ENCODE measurements around the gene PIP4K2A. TPM values are rescaled to one million over a fixed set of nuclear protein-coding genes. Genes with fewer than 3 reads are reported as not detected.

PIP4K2A gene
- total and polyA plus RNA-seq, 2 experiments from 2014 or later = 39.9 to 40.1 TPM

GRCh38 chr10:22740180-22740579 lies 25.8 kb upstream of the PIP4K2A start (continued):
- TF ChIP-seq ZNF462 (CRISPR knock-in tag; IDR thresholded peaks at IDR 0.05) (no peak), ZNF114 (CRISPR knock-in tag; IDR thresholded peaks at IDR 0.05) (no peak)

DNA sequence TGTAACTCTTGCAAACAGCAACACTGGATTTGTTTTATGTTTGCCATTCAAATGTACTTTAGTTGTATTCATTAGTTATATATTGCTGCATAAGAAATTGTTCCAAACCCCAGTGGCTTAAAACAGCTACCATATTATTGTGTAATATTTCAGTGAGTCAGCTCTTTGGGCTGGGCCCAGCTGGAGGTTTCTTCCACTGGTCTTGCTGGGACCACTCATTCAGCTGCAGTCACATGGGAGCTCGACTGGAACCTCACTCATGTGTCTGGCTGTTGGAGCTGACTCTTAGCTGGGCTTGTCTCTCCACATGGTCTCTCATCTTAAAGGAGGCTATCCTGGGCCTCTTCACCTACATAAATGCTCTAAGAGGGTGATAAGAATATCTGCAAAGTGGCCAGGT lies 23.2 kb upstream of the PIP4K2A start:
- Mint-ChIP-seq H3K9me3 (peaks cover under 1% of the 10 kb centered on the region; the same call in 1 of the 3 replicates), H3K36me3 (ENCODE audit: low read depth) (peaks cover 6% of the 10 kb centered on the region; the same call in 1 of the 3 replicates), H3K4me1 (no peaks in the 10 kb centered on the region), H3K4me3 (no peak overlapping the region), H3K27me3 (ENCODE audit: insufficient read depth, low read depth, poor library complexity) (peaks cover 1% of the 10 kb centered on the region), H3K27ac (no peak overlapping the region)
- Histone ChIP-seq H3K79me2 (replicated peaks; ENCODE audit: insufficient read depth) (no peaks in the 10 kb centered on the region), H3K36me3 (ENCODE audit: insufficient read depth) (no peaks in the 10 kb centered on the region), H4K20me1 (replicated peaks; ENCODE audit: insufficient read depth) (no peaks in the 10 kb centered on the region), H2AFZ (no peak overlapping the region), H3K27ac (ENCODE audit: low read depth) (no peak overlapping the region), H3K9me2 (ENCODE audit: insufficient read depth) (no peaks in the 10 kb centered on the region), H3K27me3 (ENCODE audit: insufficient read depth) (no peaks in the 10 kb centered on the region), H3K4me3 (no peak overlapping the region), H3K4me2 (no peak overlapping the region), H3F3A (replicated peaks; ENCODE audit: low read depth) (no peaks in the 10 kb centered on the region), H3K4me1 (ENCODE audit: insufficient read depth) (no peaks in the 10 kb centered on the region)
- TF ChIP-seq JUNB (IDR thresholded peaks at IDR 0.05; ENCODE audit: unreplicated experiment) = no peak
- TF ChIP-seq POLR2AphosphoS5 (IDR thresholded peaks at IDR 0.05; ENCODE audit: low read depth) = no peak
- no peak for DNase-seq (ENCODE audit: low spot score)
- ATAC-seq = no peak

GRCh38 chr10:22736134-22736533 lies 21.8 kb upstream of the PIP4K2A start:
- H3K36me3 Mint-ChIP-seq (ENCODE audit: low read depth) = peaks cover 6% of the 10 kb centered on the region; the same call in 1 of the 3 replicates
- no peaks in the 10 kb centered on the region for H3K4me1 ChIP-seq (ENCODE audit: insufficient read depth)
- no peak overlapping the region for H3K27ac Mint-ChIP-seq
- no peaks in the 10 kb centered on the region for H3F3A ChIP-seq (replicated peaks; ENCODE audit: low read depth)
- no peak overlapping the region for H3K4me3 Mint-ChIP-seq
- peaks cover 2% of the 10 kb centered on the region; the same call in 1 of the 3 replicates for H3K9me3 Mint-ChIP-seq
- H3K79me2 ChIP-seq (replicated peaks; ENCODE audit: insufficient read depth) = no peaks in the 10 kb centered on the region
- no peaks in the 10 kb centered on the region for H3K4me1 Mint-ChIP-seq
- no peak overlapping the region for H3K27ac ChIP-seq (ENCODE audit: low read depth)
- ATAC-seq = no peak
- H2AFZ ChIP-seq = no peak overlapping the region
- no peaks in the 10 kb centered on the region for H4K20me1 ChIP-seq (replicated peaks; ENCODE audit: insufficient read depth)
- no peaks in the 10 kb centered on the region for H3K27me3 ChIP-seq (ENCODE audit: insufficient read depth)
- no peak for DNase-seq (ENCODE audit: low spot score)
- no peaks in the 10 kb centered on the region for H3K9me2 ChIP-seq (ENCODE audit: insufficient read depth)
- H3K27me3 Mint-ChIP-seq (ENCODE audit: insufficient read depth, low read depth, poor library complexity) = peaks cover 3% of the 10 kb centered on the region
- H3K4me2 ChIP-seq = no peak overlapping the region
- no peak overlapping the region for H3K4me3 ChIP-seq
- H3K36me3 ChIP-seq (ENCODE audit: insufficient read depth) = no peaks in the 10 kb centered on the region
- TF ChIP-seq EZH2 (IDR thresholded peaks at IDR 0.05; ENCODE audit: low read depth, unreplicated experiment) = no peak
- no peak for TF ChIP-seq STAT1 (IDR thresholded peaks at IDR 0.05; ENCODE audit: unreplicated experiment)
- no peak for TF ChIP-seq EZH2phosphoT487 (IDR thresholded peaks at IDR 0.05; ENCODE audit: unreplicated experiment)
